Measurements from ENCODE around the gene TAF11L7. TPM values are rescaled to one million over a fixed set of nuclear protein-coding genes. Genes with fewer than 3 reads are reported as not detected.
"Not testable (repeated sequence)": the region's sequence is repeated elsewhere in the genome, so short reads cannot be mapped to it uniquely, and the experiment has no call there.

The TAF11L7 gene
- not detected for polyA plus RNA-seq (2012; ENCODE audit: insufficient read depth, insufficient read length)

DNA sequence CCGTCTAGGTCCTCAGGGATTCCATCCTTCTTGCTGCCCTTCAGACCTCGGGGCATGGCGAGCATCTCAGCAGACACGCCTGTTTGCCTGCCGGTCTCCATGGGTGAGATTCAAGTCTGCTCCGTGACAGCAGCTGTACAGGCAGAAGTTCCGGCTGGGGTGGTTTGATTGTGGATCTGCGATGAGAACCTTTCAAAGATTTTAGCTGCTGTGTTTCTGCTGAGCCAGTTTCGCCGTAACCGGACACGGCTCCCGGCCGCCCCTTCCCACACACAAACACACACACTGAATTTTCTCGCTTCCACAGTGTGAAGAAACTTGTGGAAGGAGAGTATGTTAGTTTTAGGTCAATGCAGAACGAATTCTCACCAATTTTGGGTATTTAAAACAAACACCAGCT lies at the start of gene TAF11L7:
TAF11L7 (minus strand) TSS at position 101 of the 400 bp plus-strand sequence.
- H3K4me3 ChIP-seq (ENCODE audit: low read length); DNase-seq (ENCODE audit: low read depth, low spot score): not testable (repeated sequence)

DNA sequence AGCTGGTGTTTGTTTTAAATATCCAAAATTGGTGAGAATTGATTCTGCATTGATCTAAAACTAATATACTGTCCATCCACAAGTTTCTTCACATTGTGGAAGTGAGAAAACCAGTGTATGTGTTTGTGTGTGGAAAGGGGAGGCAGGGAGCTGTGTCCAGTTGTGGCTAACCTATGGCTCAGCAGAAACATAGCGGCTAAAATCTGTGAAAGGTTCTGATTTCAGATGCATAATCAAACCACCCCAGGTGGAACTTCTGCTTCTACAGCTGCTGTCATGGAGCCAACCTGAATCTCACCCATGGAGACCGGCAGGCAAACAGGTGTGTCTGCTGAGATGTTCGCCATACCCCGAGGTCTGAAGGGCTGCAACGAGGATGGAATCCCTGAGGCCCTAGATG lies 48.6 kb upstream of the TAF11L7 start, which contains the start of gene TAF11L14:
TAF11L14 (plus strand) TSS at position 301 of the 400 bp plus-strand sequence.
- no peak within 1 kb of the TSS for H3K4me3 ChIP-seq (ENCODE audit: low read length)

DNA sequence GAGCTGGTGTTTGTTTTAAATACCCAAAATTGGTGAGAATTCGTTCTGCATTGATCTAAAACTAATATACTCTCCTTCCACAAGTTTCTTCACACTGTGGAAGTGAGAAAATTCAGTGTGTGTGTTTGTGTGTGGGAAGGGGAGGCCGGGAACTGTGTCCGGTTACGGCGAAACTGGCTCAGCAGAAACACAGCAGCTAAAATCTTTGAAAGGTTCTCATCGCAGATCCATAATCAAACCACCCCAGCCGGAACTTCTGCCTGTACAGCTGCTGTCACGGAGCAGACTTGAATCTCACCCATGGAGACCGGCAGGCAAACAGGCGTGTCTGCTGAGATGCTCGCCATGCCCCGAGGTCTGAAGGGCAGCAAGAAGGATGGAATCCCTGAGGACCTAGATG lies 46.2 kb upstream of the TAF11L7 start, which contains the start of gene TAF11L13:
TAF11L13 (plus strand) TSS at position 301 of the 400 bp plus-strand sequence.
- not testable (repeated sequence) for DNase-seq (ENCODE audit: low read depth, low spot score); H3K4me3 ChIP-seq (ENCODE audit: low read length)

More for the DNA sequence above, 48.6 kb upstream of the TAF11L7 start, which contains the start of gene TAF11L14:
- no peak for DNase-seq (ENCODE audit: low read depth, low spot score)

DNA sequence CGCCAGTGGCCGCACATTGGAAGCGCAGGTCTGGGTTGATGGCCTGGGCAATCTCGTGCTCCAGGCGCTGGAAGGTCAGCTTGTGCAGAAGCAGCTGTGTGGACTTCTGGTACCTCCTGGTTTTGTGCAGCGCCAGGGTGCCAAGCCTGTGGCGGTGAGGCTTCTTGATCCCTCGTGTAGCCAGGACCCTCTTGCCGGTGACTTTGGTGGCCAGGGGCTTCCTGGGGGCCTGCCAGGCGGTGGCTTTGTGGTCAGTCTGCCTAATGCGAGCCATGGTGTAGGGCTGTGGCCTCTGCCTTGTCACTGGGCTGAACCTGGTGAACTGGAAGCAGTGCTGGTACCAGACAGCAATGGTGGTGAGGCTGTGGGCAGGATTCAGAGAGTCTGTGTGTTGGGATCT lies 40.1 kb upstream of the TAF11L7 start:
- DNase-seq (ENCODE audit: low read depth, low spot score): no peak
- H3K4me3 ChIP-seq (ENCODE audit: low read length): no peak overlapping the region

DNA sequence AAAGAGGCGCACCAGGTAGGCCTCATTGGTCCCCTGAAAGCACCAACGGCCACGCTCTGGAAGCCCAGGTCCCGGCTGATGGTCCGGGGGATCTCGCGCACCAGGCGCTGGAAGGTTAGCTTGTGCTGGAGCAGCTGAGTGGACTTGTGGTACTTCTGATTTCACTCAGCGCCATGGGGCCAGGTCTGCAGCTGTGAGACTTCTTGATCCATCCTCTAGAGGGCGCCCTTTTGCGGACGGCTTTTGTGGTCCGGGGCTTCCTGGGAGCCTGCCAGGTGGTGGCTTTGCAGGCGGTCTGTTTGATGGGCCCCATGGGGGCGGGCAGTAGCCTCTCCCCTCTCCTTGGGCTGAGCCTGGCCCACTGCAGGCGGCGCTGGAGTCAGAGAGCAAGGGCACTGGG lies 35.1 kb upstream of the TAF11L7 start:
- peak; percentile 15 for DNase-seq (ENCODE audit: low read depth, low spot score)
- no peak overlapping the region for H3K4me3 ChIP-seq (ENCODE audit: low read length)

DNA sequence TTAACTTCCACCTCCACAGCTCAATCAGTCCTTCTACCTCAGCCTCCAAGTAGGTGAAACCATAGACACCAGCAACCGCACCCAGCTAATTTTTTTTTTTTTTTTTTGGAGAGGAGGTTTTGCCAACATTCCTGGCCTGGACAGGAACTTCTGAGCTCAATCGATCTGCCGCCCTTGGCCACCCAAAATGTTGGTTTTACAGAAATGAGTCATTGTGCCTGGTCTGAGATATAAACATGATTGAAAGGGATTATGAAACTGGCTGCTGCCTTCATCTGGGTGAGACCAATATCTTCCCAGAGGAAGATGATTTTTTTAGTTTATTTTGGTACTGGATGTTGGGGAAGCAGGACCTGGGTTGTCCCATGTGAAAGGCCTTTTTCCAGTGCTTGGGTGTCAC lies 33.8 kb upstream of the TAF11L7 start:
- no peak for DNase-seq (ENCODE audit: low read depth, low spot score)
- no peak overlapping the region for H3K4me3 ChIP-seq (ENCODE audit: low read length)

DNA sequence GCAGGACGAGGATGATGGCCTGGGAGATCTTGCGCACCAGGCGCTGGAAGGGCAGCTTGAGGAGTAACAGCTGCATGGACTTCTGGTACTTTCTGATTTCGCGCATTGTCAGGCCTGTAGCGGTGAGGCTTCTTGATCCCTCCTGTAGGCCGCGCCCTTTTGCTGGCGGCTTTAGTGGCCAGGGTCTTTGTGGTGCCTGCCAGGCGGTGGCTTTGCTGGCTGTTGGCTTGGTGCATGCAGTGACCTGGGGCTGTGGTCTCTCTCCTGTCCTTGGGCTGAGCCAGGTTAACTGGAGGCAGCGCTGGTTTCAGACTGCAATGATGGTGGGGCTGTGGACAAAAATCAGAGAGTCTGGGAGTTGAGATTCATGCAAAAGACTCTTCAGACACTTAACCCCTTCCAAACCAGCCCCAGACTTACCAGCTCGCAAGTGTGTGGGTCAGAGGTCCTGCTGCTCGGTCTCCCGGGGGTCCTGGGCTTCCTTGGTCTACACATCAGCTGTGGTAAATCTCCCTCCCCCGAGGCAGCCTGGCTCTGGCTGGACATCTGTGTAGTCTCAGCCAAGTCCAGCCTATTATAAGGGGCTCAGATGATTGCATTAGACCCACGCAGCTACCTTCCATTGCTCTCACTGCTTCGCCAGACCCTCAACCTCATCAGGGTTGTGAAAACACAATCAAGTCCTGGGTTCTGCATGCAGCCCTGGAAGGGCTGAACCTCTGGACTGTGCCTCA lies 29.5 kb upstream of the TAF11L7 start:
- no peak for DNase-seq (ENCODE audit: low read depth, low spot score)
- H3K4me3 ChIP-seq (ENCODE audit: low read length): no peak overlapping the region

DNA sequence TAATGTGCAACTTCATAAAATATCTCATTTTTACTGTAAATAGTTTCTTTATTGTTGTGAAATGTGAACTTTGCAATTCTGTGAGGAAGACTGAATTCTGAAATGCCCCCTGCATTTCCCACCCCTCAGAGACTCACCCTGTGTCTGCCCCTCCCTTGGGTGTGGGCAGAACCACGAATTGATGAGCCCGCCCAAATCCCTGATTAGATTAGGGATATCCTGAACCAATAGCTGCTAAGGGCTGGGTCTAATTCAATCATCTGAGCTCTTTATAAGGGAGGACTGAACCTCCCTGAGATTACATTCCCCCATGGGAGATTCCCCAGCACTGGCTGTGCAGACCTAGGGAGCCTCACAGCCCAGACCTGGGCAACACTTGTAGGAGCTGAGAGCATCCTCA lies 24.5 kb upstream of the TAF11L7 start, which contains the start of gene TAF11L12:
TAF11L12 (plus strand) TSS at position 301 of the 400 bp plus-strand sequence.
- not testable (repeated sequence) for DNase-seq (ENCODE audit: low read depth, low spot score); H3K4me3 ChIP-seq (ENCODE audit: low read length)

DNA sequence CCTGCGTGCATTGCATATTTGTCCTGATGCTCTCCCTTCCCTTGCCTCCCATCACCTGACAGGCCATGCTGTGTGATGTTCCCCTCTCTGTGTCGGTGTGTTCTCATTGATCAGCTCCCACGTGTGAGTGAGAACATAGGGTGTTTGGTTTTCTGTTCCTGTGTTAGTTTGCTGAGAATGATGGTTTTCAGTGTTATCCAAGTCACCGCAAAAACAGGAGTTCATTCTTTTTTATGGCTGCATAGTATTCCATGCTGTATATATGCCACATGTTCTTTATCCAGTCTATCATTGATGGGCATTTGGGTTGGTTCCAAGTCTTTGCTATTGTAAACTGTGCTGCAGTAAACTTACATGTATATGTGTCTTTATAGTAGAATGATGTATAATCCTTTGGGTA lies 21.9 kb upstream of the TAF11L7 start:
- H3K4me3 ChIP-seq (ENCODE audit: low read length); DNase-seq (ENCODE audit: low read depth, low spot score): not testable (repeated sequence)

DNA sequence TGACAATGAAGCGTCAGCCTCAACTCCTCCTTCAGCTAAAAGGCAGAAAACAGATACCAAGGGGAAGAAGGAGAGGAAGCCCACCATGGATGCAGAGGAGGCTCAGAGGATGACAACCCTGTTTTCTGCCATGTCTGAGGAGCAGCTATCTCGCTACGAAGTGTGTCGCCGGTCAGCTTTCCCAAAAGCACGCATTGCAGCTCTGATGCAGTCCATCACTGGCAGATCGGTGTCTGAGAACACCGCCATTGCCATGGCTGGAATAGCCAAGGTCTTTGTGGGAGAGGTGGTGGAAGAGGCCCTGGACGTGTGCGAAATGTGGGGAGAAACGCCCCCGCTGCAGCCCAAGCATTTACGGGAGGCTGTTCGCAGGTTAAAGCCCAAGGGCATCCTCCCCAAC lies 19.4 kb upstream of the TAF11L7 start:
- no peak overlapping the region for H3K4me3 ChIP-seq (ENCODE audit: low read length)
- no peak for DNase-seq (ENCODE audit: low read depth, low spot score)

DNA sequence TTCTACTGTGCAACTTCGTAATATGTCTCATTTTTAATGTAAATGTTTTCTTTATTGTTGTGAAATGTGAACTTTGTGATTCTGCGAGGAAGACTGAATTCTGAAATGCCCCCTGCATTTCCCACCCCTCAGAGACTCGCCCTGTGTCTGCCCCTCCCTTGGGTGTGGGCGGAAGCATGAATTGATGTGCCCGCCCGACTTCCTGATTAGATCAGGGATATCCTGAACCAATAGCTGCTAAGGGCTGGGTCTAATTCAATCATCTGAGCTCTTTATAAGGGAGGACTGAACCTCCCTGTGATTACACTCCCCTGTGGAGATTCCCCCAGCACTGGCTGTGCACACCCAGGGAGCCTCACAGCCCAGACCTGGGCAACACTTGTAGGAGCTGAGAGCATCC lies 18.3 kb upstream of the TAF11L7 start, which contains the start of gene TAF11L11:
TAF11L11 (plus strand) TSS at position 304 of the 400 bp plus-strand sequence.
- not testable (repeated sequence) for H3K4me3 ChIP-seq (ENCODE audit: low read length); DNase-seq (ENCODE audit: low read depth, low spot score)

DNA sequence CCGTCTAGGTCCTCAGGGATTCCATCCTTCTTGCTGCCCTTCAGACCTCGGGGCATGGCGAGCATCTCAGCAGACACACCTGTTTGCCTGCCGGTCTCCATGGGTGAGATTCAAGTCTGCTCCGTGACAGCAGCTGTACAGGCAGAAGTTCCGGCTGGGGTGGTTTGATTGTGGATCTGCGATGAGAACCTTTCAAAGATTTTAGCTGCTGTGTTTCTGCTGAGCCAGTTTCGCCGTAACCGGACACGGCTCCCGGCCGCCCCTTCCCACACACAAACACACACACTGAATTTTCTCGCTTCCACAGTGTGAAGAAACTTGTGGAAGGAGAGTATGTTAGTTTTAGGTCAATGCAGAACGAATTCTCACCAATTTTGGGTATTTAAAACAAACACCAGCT lies 12.2 kb upstream of the TAF11L7 start, which contains the start of gene TAF11L10:
TAF11L10 (minus strand) TSS at position 101 of the 400 bp plus-strand sequence.
- DNase-seq (ENCODE audit: low read depth, low spot score); H3K4me3 ChIP-seq (ENCODE audit: low read length): not testable (repeated sequence)

DNA sequence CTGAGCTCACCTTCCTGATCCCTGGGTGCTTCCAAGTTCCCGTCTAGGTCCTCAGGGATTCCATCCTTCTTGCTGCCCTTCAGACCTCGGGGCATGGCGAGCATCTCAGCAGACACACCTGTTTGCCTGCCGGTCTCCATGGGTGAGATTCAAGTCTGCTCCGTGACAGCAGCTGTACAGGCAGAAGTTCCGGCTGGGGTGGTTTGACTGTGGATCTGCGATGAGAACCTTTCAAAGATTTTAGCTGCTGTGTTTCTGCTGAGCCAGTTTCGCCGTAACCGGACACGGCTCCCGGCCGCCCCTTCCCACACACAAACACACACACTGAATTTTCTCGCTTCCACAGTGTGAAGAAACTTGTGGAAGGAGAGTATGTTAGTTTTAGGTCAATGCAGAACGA lies 8.7 kb upstream of the TAF11L7 start, which contains the start of gene TAF11L9:
TAF11L9 (minus strand) TSS at position 140 of the 400 bp plus-strand sequence.
- H3K4me3 ChIP-seq (ENCODE audit: low read length); DNase-seq (ENCODE audit: low read depth, low spot score): not testable (repeated sequence)

DNA sequence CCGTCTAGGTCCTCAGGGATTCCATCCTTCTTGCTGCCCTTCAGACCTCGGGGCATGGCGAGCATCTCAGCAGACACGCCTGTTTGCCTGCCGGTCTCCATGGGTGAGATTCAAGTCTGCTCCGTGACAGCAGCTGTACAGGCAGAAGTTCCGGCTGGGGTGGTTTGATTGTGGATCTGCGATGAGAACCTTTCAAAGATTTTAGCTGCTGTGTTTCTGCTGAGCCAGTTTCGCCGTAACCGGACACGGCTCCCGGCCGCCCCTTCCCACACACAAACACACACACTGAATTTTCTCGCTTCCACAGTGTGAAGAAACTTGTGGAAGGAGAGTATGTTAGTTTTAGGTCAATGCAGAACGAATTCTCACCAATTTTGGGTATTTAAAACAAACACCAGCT lies 5.3 kb upstream of the TAF11L7 start, which contains the start of gene TAF11L8:
TAF11L8 (minus strand) TSS at position 101 of the 400 bp plus-strand sequence.
- H3K4me3 ChIP-seq (ENCODE audit: low read length); DNase-seq (ENCODE audit: low read depth, low spot score): not testable (repeated sequence)
